Activated CD4-positive, alpha-beta T cell treated with anti-CD3 and anti-CD28 coated beads for 48 hours (primary cell): ENCODE results near the gene ISL2.
A peak's percentile ranks its signal among the peaks of the same experiment; 100 is the strongest.

Source experiments
- DNase-seq: peaks from one replicate; pipeline ENCODE4 v3.0.0-alpha.2; 2020

The ISL2 gene

GRCh38 chr15:76343313-76343996 lies 6.9 kb downstream of the ISL2 start:
- no peak for DNase-seq

- no peak for DNase-seq
These were observed 8.5 kb downstream of the ISL2 start for GRCh38 chr15:76344893-76345582.

- DNase-seq = no peak
These were observed 9.0 kb downstream of the ISL2 start for GRCh38 chr15:76345583-76345879.

GRCh38 chr15:76345880-76346668 lies 9.5 kb downstream of the ISL2 start:
- peak; percentile 31 for DNase-seq

GRCh38 chr15:76346669-76347481 lies 10.3 kb downstream of the ISL2 start:
- no peak for DNase-seq

- no peak for DNase-seq
These were observed 11.0 kb downstream of the ISL2 start for GRCh38 chr15:76347482-76348055.

- no peak for DNase-seq
These were observed 12.9 kb downstream of the ISL2 start for GRCh38 chr15:76349301-76350070.

- no peak for DNase-seq
These were observed 16.5 kb downstream of the ISL2 start for GRCh38 chr15:76353023-76353577.

- DNase-seq = no peak
These were observed 17.3 kb downstream of the ISL2 start for GRCh38 chr15:76353903-76354302.

GRCh38 chr15:76354823-76355440 lies 18.4 kb downstream of the ISL2 start:
- no peak for DNase-seq

- no peak for DNase-seq
These were observed 21.9 kb downstream of the ISL2 start for GRCh38 chr15:76358453-76358852.

- DNase-seq = no peak
These were observed 22.6 kb downstream of the ISL2 start for GRCh38 chr15:76359152-76359551.

- DNase-seq = no peak
These were observed 23.8 kb downstream of the ISL2 start for GRCh38 chr15:76360416-76360815.

GRCh38 chr15:76363251-76363650 lies 26.7 kb downstream of the ISL2 start:
- no peak for DNase-seq

GRCh38 chr15:76366714-76367113 lies 30.1 kb downstream of the ISL2 start:
- DNase-seq = no peak

- DNase-seq = no peak
These were observed 31.6 kb downstream of the ISL2 start for GRCh38 chr15:76368122-76368621.

- DNase-seq = no peak
These were observed 39.5 kb downstream of the ISL2 start for GRCh38 chr15:76376029-76376428.

GRCh38 chr15:76376816-76377215 lies 40.2 kb downstream of the ISL2 start:
- DNase-seq = no peak

- no peak for DNase-seq
These were observed 40.6 kb downstream of the ISL2 start for GRCh38 chr15:76377217-76377616.

- no peak for DNase-seq
These were observed 41.2 kb downstream of the ISL2 start for GRCh38 chr15:76377751-76378150.

GRCh38 chr15:76378691-76379090 lies 42.1 kb downstream of the ISL2 start:
- DNase-seq = no peak
